ENCODE measurements around the gene NEDD4L.

GRCh38 chr18:58060254-58060653 is 16.2 kb downstream of the NEDD4L start:
- TF ChIP-seq ELF4 (IDR thresholded peaks at IDR 0.05) (no peak), BHLHE40 (IDR thresholded peaks at IDR 0.05; ENCODE audit: borderline replicate concordance) (no peak), SUZ12 (IDR thresholded peaks at IDR 0.05) (no peak), TARDBP (IDR thresholded peaks at IDR 0.05) (no peak), FOXA1 (IDR thresholded peaks at IDR 0.05) (no peak), SP1 (IDR thresholded peaks at IDR 0.05) (no peak), L3MBTL2 (conservative IDR thresholded peaks at IDR 0.05) (no peak), FOXK2 (IDR thresholded peaks at IDR 0.05) (no peak), LEF1 (IDR thresholded peaks at IDR 0.05; ENCODE audit: borderline replicate concordance) (no peak), HDGF (IDR thresholded peaks at IDR 0.05; ENCODE audit: borderline replicate concordance) (no peak), PKNOX1 (IDR thresholded peaks at IDR 0.05) (no peak)
